ENCODE data around the gene PCOLCE2.

PCOLCE2 gene

DNA sequence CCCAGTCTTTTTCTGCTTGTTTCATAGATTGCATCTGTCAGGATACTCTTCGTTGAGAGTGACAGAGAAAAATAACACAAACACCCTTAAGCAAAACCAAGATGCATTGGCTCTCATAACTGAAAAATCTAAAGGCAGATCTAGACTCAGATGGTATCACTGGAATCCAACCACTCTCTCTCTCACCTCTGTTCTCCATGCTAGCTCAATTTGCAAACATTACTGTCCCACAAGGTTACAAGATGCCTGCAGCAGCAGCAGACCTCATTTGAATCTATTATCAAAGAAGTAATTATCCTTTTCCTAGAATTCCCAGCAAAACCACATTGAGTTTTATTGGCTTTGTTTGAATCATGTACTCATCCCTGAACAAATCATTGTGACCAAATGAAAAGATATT is 19.1 kb upstream of the PCOLCE2 start:
- TF ChIP-seq, protein P1, sequence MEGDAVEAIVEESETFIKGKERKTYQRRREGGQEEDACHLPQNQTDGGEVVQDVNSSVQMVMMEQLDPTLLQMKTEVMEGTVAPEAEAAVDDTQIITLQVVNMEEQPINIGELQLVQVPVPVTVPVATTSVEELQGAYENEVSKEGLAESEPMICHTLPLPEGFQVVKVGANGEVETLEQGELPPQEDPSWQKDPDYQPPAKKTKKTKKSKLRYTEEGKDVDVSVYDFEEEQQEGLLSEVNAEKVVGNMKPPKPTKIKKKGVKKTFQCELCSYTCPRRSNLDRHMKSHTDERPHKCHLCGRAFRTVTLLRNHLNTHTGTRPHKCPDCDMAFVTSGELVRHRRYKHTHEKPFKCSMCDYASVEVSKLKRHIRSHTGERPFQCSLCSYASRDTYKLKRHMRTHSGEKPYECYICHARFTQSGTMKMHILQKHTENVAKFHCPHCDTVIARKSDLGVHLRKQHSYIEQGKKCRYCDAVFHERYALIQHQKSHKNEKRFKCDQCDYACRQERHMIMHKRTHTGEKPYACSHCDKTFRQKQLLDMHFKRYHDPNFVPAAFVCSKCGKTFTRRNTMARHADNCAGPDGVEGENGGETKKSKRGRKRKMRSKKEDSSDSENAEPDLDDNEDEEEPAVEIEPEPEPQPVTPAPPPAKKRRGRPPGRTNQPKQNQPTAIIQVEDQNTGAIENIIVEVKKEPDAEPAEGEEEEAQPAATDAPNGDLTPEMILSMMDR (IDR thresholded peaks at IDR 0.05; ENCODE audit: low read depth, low read length) = no peak

DNA sequence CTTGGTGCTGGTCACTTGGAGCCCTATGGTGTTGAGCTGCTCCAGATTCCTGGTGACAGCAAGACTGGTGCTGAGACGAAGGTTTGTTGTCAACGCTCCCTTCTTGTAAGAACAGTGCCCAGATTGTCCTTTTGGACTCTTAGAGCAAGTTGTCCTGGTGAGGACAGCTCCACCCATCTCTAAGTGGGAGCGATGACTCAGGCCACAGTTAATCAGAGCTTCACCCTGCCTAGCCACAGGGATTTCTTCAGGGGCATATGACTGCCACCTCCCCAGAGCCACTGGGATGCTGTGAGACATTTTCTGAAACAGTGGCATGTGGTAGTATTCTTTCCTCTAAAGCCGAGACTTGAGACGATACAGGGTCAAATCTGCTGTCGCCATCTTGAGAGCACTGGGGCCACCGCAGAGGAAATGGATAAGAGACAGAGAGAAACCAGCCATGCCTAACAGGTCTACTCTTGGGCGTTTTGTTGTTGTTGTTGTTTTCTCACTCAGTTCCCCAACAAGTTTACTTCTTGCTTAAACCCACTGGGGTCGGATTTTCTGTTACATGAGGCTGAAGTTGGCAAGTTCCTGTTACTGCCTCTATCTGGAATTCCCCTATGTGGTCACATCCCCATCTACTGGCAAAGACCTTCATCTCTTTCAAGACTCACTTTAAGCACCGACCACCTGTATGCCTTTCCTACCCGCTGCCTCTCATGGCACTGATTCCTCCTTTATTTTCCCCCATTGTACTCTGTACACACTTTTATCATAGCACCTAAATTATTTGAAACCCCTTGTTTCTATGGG is 16.0 kb upstream of the PCOLCE2 start:
- Histone ChIP-seq H3K4me3 (ENCODE audit: low read depth, low read length) (0 out of 2 replicates have a peak overlapping the region, but pooled peaks have one; percentile 8), H3K27me3 (no peaks in the 10 kb centered on the region), H3K9me3 (no peaks in the 10 kb centered on the region), H3K4me1 (no peaks in the 10 kb centered on the region), H3K36me3 (no peaks in the 10 kb centered on the region)
- no peak for DNase-seq
- TF ChIP-seq, protein P1 (IDR thresholded peaks at IDR 0.05; ENCODE audit: low read depth, low read length) = peak; percentile 64

More for the DNA sequence above, 19.1 kb upstream of the PCOLCE2 start:
- H3K27me3 ChIP-seq = no peaks in the 10 kb centered on the region
- H3K4me1 ChIP-seq = no peaks in the 10 kb centered on the region
- no peak overlapping the region for H3K4me3 ChIP-seq (ENCODE audit: low read depth, low read length)
- DNase-seq = no peak
- H3K9me3 ChIP-seq = no peaks in the 10 kb centered on the region
- no peaks in the 10 kb centered on the region for H3K36me3 ChIP-seq

DNA sequence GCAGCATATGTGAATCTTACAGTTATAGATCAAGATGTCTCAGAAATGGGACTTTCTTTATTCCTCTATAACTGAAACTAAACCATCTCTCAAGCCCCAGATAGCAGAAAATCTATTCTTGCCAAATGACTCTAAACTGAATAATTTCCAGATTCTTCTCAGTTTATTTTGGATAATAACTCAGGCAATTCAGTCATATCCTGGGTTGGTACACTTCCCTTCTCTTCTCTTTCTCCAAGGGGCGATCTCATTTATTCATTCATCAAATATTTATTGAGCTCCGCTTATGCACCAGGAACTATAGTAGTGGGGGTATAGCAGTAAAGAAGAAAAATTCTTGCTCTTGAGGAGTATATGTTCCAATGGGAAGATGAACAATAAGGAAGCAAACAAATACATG is 13.5 kb upstream of the PCOLCE2 start:
- no peak for DNase-seq
- Histone ChIP-seq H3K36me3 (no peaks in the 10 kb centered on the region), H3K9me3 (no peaks in the 10 kb centered on the region), H3K4me1 (no peaks in the 10 kb centered on the region), H3K4me3 (ENCODE audit: low read depth, low read length) (no peak overlapping the region), H3K27me3 (no peaks in the 10 kb centered on the region)
- TF ChIP-seq, protein P1 (IDR thresholded peaks at IDR 0.05; ENCODE audit: low read depth, low read length) = no peak

DNA sequence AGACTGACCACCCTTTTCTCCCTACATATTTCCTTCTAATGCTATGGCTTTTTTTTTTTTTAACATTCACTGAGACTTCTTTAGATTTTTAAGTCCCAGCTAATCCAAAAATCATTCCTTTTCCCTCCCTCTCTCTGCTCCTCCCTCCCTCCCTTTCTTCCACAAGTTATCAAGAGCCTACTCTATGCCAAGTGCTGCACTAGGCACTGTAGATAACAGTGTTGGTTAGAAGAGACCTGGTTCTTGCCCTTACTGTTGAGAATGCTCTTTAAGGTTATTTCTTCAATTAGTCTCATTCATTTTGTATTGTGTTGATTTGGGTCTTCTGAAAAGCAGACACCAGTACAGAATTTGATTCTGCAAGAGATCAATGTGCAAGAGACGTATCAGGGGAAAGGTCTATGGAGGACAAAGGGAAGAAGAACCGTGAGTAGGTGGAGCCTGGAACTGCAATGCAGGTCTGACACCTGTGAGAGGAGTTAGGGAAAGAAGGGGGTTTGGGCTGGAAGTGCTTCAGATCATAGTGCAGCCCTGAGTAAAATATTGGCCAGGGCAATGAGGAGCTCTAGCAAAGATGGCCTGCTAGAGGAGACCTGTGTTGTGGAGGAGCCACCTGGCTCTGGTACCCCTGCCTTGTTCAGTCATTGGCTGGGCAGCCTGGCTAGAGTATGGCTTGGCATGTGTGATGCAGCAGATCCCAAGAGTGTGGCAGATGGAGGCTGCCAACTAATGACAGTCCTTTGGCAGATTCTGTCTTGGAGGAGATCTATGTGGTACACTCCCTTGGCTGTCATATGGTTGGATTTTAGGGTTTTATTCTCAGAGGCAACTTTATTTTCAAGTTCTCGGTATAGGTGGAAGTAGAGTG is 9.7 kb upstream of the PCOLCE2 start:
- no peak for DNase-seq
- no peaks in the 10 kb centered on the region for H3K27me3 ChIP-seq
- H3K36me3 ChIP-seq = no peaks in the 10 kb centered on the region
- H3K4me3 ChIP-seq (ENCODE audit: low read depth, low read length) = no peak overlapping the region
- no peaks in the 10 kb centered on the region for H3K4me1 ChIP-seq
- TF ChIP-seq, protein P1 (IDR thresholded peaks at IDR 0.05; ENCODE audit: low read depth, low read length) = no peak
- no peaks in the 10 kb centered on the region for H3K9me3 ChIP-seq

DNA sequence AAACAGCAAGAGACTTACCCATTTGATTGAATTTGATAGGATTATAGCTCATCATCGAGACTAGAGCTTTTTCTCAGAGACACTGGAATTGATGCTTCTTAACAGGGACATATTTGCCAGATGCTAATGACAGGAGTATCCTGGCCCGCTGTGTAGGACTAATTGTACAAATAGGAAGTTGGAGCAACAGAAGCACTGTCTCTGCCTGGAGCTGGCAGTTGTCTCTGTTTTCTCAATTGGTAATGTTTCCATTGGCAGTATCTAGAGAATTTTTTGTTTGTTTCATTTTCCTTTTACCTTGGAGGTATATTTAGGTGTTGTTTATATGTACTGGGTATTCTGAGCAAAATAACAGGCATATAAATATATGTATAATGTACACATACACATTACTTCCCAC is 8.9 kb upstream of the PCOLCE2 start:
- TF ChIP-seq, protein P1 (IDR thresholded peaks at IDR 0.05; ENCODE audit: low read depth, low read length) = no peak
- no peaks in the 10 kb centered on the region for H3K9me3 ChIP-seq
- H3K36me3 ChIP-seq = no peaks in the 10 kb centered on the region
- no peak for DNase-seq
- no peaks in the 10 kb centered on the region for H3K27me3 ChIP-seq
- H3K4me3 ChIP-seq (ENCODE audit: low read depth, low read length) = no peak overlapping the region
- H3K4me1 ChIP-seq = no peaks in the 10 kb centered on the region

Data from BE2C (cell line).